HepG2 (cell line): ENCODE results near the gene MUTYH. TPM values are rescaled to one million over a fixed set of nuclear protein-coding genes. Genes with fewer than 3 reads are reported as not detected.
A peak's percentile ranks its signal among the peaks of the same experiment; 100 is the strongest.

Experiments
- ATAD3A ChIP-seq: sonication (generic); formaldehyde crosslinking; IDR thresholded peaks from 2 replicates; pipeline ENCODE4 v1.4.0; 2020; ENCODE audit warnings: missing genetic modification reagents
- CAMTA2 ChIP-seq: sonication (generic); formaldehyde crosslinking; IDR thresholded peaks from 2 replicates; pipeline ENCODE4 v1.4.0; 2020; ENCODE audit warnings: mild to moderate bottlenecking, missing genetic modification reagents, borderline replicate concordance
- FOXP1 ChIP-seq, 2 experiments: fragments of 450-650 bp in 1 of 2; IDR thresholded peaks; 2 replicates each; pipeline ENCODE4 v1.6.1; 2017 to 2018; ENCODE audit warnings: antibody characterized with exemption in 1 of 2
- HDAC6 ChIP-seq: fragments of 200-600 bp; sonication (generic); IDR thresholded peaks from 2 replicates; pipeline ENCODE4 v1.7.0; 2017; ENCODE audit warnings: mild to moderate bottlenecking, antibody characterized with exemption, low read length, low read depth
- NAIF1 ChIP-seq: sonication (generic); formaldehyde crosslinking; IDR thresholded peaks from 2 replicates; pipeline ENCODE4 v1.5.0; 2020; ENCODE audit warnings: mild to moderate bottlenecking, missing genetic modification reagents, borderline replicate concordance
- NR2F6 ChIP-seq, 2 experiments: IDR thresholded peaks; 2 replicates each; pipeline ENCODE4 v1.6.1; 2016; ENCODE audit warnings: antibody characterized with exemption in 1 of 2, mild to moderate bottlenecking in 1 of 2
- NR3C1 ChIP-seq: sonication (generic); formaldehyde crosslinking; IDR thresholded peaks from 2 replicates; pipeline ENCODE4 v1.4.0; 2020; ENCODE audit warnings: missing genetic modification reagents
- POGK ChIP-seq: sonication (generic); formaldehyde crosslinking; conservative IDR thresholded peaks from 2 replicates; pipeline ENCODE4 v1.8.0; 2022; ENCODE audit warnings: mild to moderate bottlenecking, moderate library complexity, missing genetic modification reagents
- SCMH1 ChIP-seq: sonication (generic); formaldehyde crosslinking; IDR thresholded peaks from 2 replicates; pipeline ENCODE4 v1.9.0; 2021; ENCODE audit warnings: missing genetic modification reagents, mild to moderate bottlenecking, borderline replicate concordance
- SMARCE1 ChIP-seq: fragments of 450-650 bp; IDR thresholded peaks from 2 replicates; pipeline ENCODE4 v1.6.1; 2017; ENCODE audit warnings: borderline replicate concordance
- STAT5B ChIP-seq: sonication (generic); formaldehyde crosslinking; IDR thresholded peaks from 2 replicates; pipeline ENCODE4 v1.4.0; 2020; ENCODE audit warnings: missing genetic modification reagents
- TOE1 ChIP-seq: sonication (generic); formaldehyde crosslinking; IDR thresholded peaks from 2 replicates; pipeline ENCODE4 v1.4.0; 2020; ENCODE audit warnings: mild to moderate bottlenecking, missing genetic modification reagents
- ZNF317 ChIP-seq: sonication (generic); formaldehyde crosslinking; IDR thresholded peaks from 2 replicates; pipeline ENCODE4 v1.5.0; 2020; ENCODE audit warnings: mild to moderate bottlenecking, missing genetic modification reagents
- ZNF567 ChIP-seq: sonication (generic); formaldehyde crosslinking; IDR thresholded peaks from 2 replicates; pipeline ENCODE4 v1.8.1; 2023; ENCODE audit warnings: mild to moderate bottlenecking, missing genetic modification reagents, borderline replicate concordance
- ZNF768 ChIP-seq: sonication (generic); formaldehyde crosslinking; IDR thresholded peaks from 2 replicates; pipeline ENCODE4 v1.4.0; 2020; ENCODE audit warnings: missing genetic modification reagents
- ZNF782 ChIP-seq: sonication (generic); formaldehyde crosslinking; IDR thresholded peaks from 2 replicates; pipeline ENCODE4 v1.4.0; 2020; ENCODE audit warnings: missing genetic modification reagents, mild to moderate bottlenecking, borderline replicate concordance
- polyA plus RNA-seq, 8 experiments: library from polyadenylated mRNA; depleted of rRNA in 3 of 8; stranded (reverse) in 7 of 8; unstranded in 1 of 8; fragments of >200 nt; fragmentation: Illumina TruSeq in 4 of 8; extraction: Trizol in 4 of 8; gene quantifications; 2 replicates each; pipeline versions ENCODE4 v1.2.1 to v1.2.3, GENCODE V29; 2011 to 2016; ENCODE audit warnings: low read depth in 4 of 8, missing spikeins in 1 of 8, mixed read lengths in 1 of 8; ENCODE audit not compliant: insufficient read depth in 1 of 8
- total RNA-seq, 5 experiments: library from RNA; depleted of rRNA; stranded (reverse); fragments of >200 nt; fragmentation: Illumina TruSeq; extraction: Trizol; gene quantifications; 2 replicates each; pipeline ENCODE4 v1.2.3, GENCODE V29; 2016; ENCODE audit warnings: low read depth in 1 of 5
- TF ChIP-seq, protein P1 (sequence below): sonication (generic); formaldehyde crosslinking; IDR thresholded peaks from 2 replicates; pipeline ENCODE4 v1.4.0; 2020; ENCODE audit warnings: mild to moderate bottlenecking, missing genetic modification reagents
- TF ChIP-seq, protein P2 (sequence below): sonication (generic); formaldehyde crosslinking; IDR thresholded peaks from 2 replicates; pipeline ENCODE4 v1.4.0; 2020; ENCODE audit warnings: missing genetic modification reagents
- TF ChIP-seq, protein P3 (sequence below): sonication (generic); formaldehyde crosslinking; IDR thresholded peaks from 2 replicates; pipeline ENCODE4 v1.4.0; 2020; ENCODE audit warnings: missing genetic modification reagents
- TF ChIP-seq, protein P4 (sequence below): sonication (generic); formaldehyde crosslinking; IDR thresholded peaks from 2 replicates; pipeline ENCODE4 v1.4.0; 2020; ENCODE audit warnings: missing genetic modification reagents

MUTYH gene
- total and polyA plus RNA-seq, 2 of the 13 experiments (the other 11 are each of a cell fraction or from before 2014, with no cell fraction given), result 16.3 to 17.1 TPM

DNA sequence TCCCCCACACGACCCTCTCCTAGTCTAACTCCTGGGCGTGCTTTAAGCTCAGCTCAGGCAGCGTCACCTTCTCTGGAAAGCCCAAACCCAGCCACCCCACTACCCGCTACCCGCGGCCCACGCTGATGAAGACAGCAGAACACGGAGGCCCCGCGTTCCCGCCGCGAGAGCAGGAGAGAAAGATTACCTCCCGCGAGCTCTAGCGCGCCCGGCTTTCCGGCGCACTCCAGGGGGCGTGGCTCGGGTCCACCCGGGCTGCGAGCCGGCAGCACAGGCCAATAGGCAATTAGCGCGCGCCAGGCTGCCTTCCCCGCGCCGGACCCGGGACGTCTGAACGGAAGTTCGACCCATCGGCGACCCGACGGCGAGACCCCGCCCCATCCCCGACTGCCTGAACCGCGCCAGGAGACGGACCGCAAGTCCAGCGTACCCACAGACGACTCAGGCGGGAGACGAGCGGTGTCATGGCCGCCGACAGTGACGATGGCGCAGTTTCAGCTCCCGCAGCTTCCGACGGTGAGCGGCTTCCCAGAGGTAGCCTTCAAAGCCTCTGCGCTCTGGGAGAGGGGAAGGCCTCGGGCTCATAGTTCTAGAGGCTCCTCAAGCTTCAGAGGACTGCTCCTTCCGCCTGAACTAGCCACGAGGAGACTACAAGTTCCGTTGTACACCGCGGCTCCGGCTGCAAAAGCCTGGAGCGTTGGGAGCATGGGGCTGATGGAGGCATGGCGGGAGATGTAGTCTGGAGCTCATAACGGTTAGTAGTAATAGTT is at the start of gene MUTYH, which contains the start of gene TOE1 (continued):
- TF ChIP-seq, protein P1, sequence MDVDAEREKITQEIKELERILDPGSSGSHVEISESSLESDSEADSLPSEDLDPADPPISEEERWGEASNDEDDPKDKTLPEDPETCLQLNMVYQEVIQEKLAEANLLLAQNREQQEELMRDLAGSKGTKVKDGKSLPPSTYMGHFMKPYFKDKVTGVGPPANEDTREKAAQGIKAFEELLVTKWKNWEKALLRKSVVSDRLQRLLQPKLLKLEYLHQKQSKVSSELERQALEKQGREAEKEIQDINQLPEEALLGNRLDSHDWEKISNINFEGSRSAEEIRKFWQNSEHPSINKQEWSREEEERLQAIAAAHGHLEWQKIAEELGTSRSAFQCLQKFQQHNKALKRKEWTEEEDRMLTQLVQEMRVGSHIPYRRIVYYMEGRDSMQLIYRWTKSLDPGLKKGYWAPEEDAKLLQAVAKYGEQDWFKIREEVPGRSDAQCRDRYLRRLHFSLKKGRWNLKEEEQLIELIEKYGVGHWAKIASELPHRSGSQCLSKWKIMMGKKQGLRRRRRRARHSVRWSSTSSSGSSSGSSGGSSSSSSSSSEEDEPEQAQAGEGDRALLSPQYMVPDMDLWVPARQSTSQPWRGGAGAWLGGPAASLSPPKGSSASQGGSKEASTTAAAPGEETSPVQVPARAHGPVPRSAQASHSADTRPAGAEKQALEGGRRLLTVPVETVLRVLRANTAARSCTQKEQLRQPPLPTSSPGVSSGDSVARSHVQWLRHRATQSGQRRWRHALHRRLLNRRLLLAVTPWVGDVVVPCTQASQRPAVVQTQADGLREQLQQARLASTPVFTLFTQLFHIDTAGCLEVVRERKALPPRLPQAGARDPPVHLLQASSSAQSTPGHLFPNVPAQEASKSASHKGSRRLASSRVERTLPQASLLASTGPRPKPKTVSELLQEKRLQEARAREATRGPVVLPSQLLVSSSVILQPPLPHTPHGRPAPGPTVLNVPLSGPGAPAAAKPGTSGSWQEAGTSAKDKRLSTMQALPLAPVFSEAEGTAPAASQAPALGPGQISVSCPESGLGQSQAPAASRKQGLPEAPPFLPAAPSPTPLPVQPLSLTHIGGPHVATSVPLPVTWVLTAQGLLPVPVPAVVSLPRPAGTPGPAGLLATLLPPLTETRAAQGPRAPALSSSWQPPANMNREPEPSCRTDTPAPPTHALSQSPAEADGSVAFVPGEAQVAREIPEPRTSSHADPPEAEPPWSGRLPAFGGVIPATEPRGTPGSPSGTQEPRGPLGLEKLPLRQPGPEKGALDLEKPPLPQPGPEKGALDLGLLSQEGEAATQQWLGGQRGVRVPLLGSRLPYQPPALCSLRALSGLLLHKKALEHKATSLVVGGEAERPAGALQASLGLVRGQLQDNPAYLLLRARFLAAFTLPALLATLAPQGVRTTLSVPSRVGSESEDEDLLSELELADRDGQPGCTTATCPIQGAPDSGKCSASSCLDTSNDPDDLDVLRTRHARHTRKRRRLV (CRISPR knock-in tag), result 0 out of 2 replicates have a peak, but pooled peaks have one; percentile 23
- TF ChIP-seq ZNF567 (CRISPR knock-in tag) (peak; percentile 57; the same call in 1 of the 2 replicates), NR2F6 (IDR thresholded peaks at IDR 0.05) (no peak; the same call in 1 of the 2 replicates), NR2F6 (CRISPR knock-in tag; IDR thresholded peaks at IDR 0.05) (peak; percentile 70; the same call in 1 of the 2 replicates), ZNF317 (CRISPR knock-in tag) (peak; percentile 44; the same call in 1 of the 2 replicates), TOE1 (CRISPR knock-in tag) (no peak), NR3C1 (CRISPR knock-in tag) (no peak), SMARCE1 (no peak), ZNF782 (CRISPR knock-in tag) (0 out of 2 replicates have a peak, but pooled peaks have one; percentile 21), SCMH1 (CRISPR knock-in tag) (no peak), STAT5B (CRISPR knock-in tag) (no peak), CAMTA2 (no peak; the same call in 1 of the 2 replicates), HDAC6 (no peak), FOXP1 (IDR thresholded peaks at IDR 0.05) (no peak), FOXP1 (CRISPR knock-in tag; IDR thresholded peaks at IDR 0.05) (no peak), NAIF1 (CRISPR knock-in tag) (no peak), ZNF768 (CRISPR knock-in tag) (peak; percentile 59; the same call in 1 of the 2 replicates), ATAD3A (CRISPR knock-in tag) (no peak), POGK (CRISPR knock-in tag) (peak; percentile 74; the same call in 1 of the 2 replicates)
- TF ChIP-seq, protein P2, sequence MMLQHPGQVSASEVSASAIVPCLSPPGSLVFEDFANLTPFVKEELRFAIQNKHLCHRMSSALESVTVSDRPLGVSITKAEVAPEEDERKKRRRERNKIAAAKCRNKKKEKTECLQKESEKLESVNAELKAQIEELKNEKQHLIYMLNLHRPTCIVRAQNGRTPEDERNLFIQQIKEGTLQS (CRISPR knock-in tag), result no peak
- TF ChIP-seq, protein P3, sequence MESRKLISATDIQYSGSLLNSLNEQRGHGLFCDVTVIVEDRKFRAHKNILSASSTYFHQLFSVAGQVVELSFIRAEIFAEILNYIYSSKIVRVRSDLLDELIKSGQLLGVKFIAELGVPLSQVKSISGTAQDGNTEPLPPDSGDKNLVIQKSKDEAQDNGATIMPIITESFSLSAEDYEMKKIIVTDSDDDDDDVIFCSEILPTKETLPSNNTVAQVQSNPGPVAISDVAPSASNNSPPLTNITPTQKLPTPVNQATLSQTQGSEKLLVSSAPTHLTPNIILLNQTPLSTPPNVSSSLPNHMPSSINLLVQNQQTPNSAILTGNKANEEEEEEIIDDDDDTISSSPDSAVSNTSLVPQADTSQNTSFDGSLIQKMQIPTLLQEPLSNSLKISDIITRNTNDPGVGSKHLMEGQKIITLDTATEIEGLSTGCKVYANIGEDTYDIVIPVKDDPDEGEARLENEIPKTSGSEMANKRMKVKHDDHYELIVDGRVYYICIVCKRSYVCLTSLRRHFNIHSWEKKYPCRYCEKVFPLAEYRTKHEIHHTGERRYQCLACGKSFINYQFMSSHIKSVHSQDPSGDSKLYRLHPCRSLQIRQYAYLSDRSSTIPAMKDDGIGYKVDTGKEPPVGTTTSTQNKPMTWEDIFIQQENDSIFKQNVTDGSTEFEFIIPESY (CRISPR knock-in tag), result no peak
- TF ChIP-seq, protein P4, sequence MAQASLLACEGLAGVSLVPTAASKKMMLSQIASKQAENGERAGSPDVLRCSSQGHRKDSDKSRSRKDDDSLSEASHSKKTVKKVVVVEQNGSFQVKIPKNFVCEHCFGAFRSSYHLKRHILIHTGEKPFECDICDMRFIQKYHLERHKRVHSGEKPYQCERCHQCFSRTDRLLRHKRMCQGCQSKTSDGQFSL (CRISPR knock-in tag), result no peak
